Panc1 (cell line): ENCODE results near the gene PPM1H. TPM values are rescaled to one million over a fixed set of nuclear protein-coding genes. Genes with fewer than 3 reads are reported as not detected.

Experiments used
- ATAC-seq: fragments of 200-7000 bp; cut with Tn5 transposase; 2 replicates; pipeline ENCODE4 v1.9.1; 2020; ENCODE audit warnings: mild to moderate bottlenecking, moderate library complexity
- BruUV-seq: library from RNA; stranded (reverse); fragments of 400-500 nt; replicated peaks from 2 replicates; lab custom pipeline; 2021; lab: Mats Ljungman, UMichigan
- CTCF ChIA-PET: fragments of 300-600 bp; sonication (Branson Sonifier 250); formaldehyde crosslinking; loops from one replicate; lab custom pipeline; 2022; ENCODE audit warnings: antibody characterized with exemption; lab: Charles Lee
- POLR2A ChIA-PET: fragments of 300-600 bp; sonication (Branson Sonifier 250); formaldehyde crosslinking; loops from one replicate; lab custom pipeline; 2022; ENCODE audit warnings: antibody characterized with exemption; lab: Charles Lee
- DNase-seq: peaks from one replicate; pipeline ENCODE4 v3.0.0-alpha.2; 2010; ENCODE audit warnings: low read depth, low spot score
- H3K27ac ChIP-seq: 2 replicates; pipeline ENCODE4 v1.5.1; 2011; ENCODE audit warnings: mild to moderate bottlenecking, low read length, inconsistent platforms
- H3K27me3 ChIP-seq: fragments of 200-500 bp; sonication (Bioruptor generic); 2 replicates; pipeline ENCODE4 v1.6.0; 2014; ENCODE audit warnings: low read length, inconsistent platforms; ENCODE audit not compliant: control insufficient read depth, insufficient read depth
- H3K36me3 ChIP-seq: fragments of 200-500 bp; sonication (Bioruptor generic); 2 replicates; pipeline ENCODE4 v1.5.1; 2014; ENCODE audit warnings: inconsistent platforms, mild to moderate bottlenecking, low read length, moderate library complexity; ENCODE audit not compliant: control insufficient read depth, insufficient read depth
- H3K4me1 ChIP-seq: 2 replicates; pipeline ENCODE4 v1.5.1; 2011; ENCODE audit warnings: inconsistent platforms, mild to moderate bottlenecking, low read length, moderate library complexity; ENCODE audit not compliant: control insufficient read depth, insufficient read depth
- H3K4me3 ChIP-seq, 2 experiments: 2 replicates each; pipeline ENCODE4 v1.5.1; 2011 to 2012; ENCODE audit warnings: low read depth in 2 of 2, low read length in 2 of 2, mild to moderate bottlenecking in 2 of 2, inconsistent platforms in 1 of 2, moderate library complexity in 1 of 2
- H3K9me3 ChIP-seq: fragments of 200-500 bp; sonication (Bioruptor generic); 2 replicates; pipeline ENCODE4 v1.5.1; 2014; ENCODE audit warnings: low read depth, mild to moderate bottlenecking, inconsistent platforms, low read length, moderate library complexity; ENCODE audit not compliant: control insufficient read depth, insufficient read depth
- CTCF ChIP-seq: fragments of 450-650 bp; IDR thresholded peaks from 2 replicates; pipeline ENCODE4 v1.5.1; 2017; ENCODE audit warnings: mild to moderate bottlenecking
- POLR2AphosphoS5 ChIP-seq: IDR thresholded peaks from 2 replicates; pipeline ENCODE4 v1.6.1; 2012; ENCODE audit warnings: mild to moderate bottlenecking, low read depth, low read length, moderate library complexity
- REST ChIP-seq, 2 experiments: IDR thresholded peaks; 2 replicates each; pipeline ENCODE4 v1.6.1; 2011 to 2012; ENCODE audit warnings: low read depth in 2 of 2, control low read depth in 1 of 2, low read length in 1 of 2, mild to moderate bottlenecking in 1 of 2, moderate library complexity in 1 of 2; ENCODE audit not compliant: insufficient read depth in 1 of 2
- SIN3A ChIP-seq: IDR thresholded peaks from 2 replicates; pipeline ENCODE4 v1.6.1; 2012; ENCODE audit warnings: low read depth, mild to moderate bottlenecking, low read length, moderate library complexity, borderline replicate concordance; ENCODE audit not compliant: insufficient read depth
- TCF7L2 ChIP-seq: IDR thresholded peaks from 2 replicates; pipeline ENCODE4 v1.6.1; 2011; ENCODE audit warnings: mild to moderate bottlenecking, low read depth, low read length, inconsistent platforms
- in situ Hi-C: cut with HindIII; loops from 2 replicates; pipeline ENCODE4 v1.10.0; 2016; ENCODE audit warnings: low sequenced_read_pairs, low pct_unique_long_range_greater_than_20kb
- intact Hi-C: fragments of 100-400 bp; cut with micrococcal nuclease; formaldehyde crosslinking; loops from one replicate; pipeline ENCODE4 v1.10.0; 2022; ENCODE audit not compliant: unreplicated experiment
- total RNA-seq: library from RNA; stranded (reverse); gene quantifications from one replicate; pipeline ENCODE4 v1.2.1, GENCODE V29; 2021; ENCODE audit not compliant: unreplicated experiment

PPM1H gene
- total RNA-seq, 1 experiment from 2014 or later: 22.9 TPM

GRCh38 chr12:62783881-62784280 lies 151.1 kb downstream of the PPM1H start:
- BruUV-seq: no TSS peak
- Histone ChIP-seq H3K27me3 (no peaks in the 10 kb centered on the region), H3K27ac (no peak overlapping the region), H3K9me3 (no peaks in the 10 kb centered on the region), H3K36me3 (no peaks in the 10 kb centered on the region), H3K4me3 (no peak overlapping the region), H3K4me1 (no peaks in the 10 kb centered on the region; the same call in 1 of the 2 replicates)
- intact Hi-C loops: no loop called here
- in situ Hi-C loops: loop anchor here (25.0 kb wide), 1 partner anchor 172 kb away; no protein-coding TSS in a partner anchor
- ChIA-PET CTCF (no interaction called here), POLR2A (no interaction called here)
- ATAC-seq (no peak), DNase-seq (no peak)
- TF ChIP-seq CTCF: no peak
- no peak for TF ChIP-seq TCF7L2
- no peak for TF ChIP-seq POLR2AphosphoS5
- TF ChIP-seq REST (IDR thresholded peaks at IDR 0.05; ENCODE audit: insufficient read depth in 1 of 2, low read depth in 2 of 2, low read length in 1 of 2): no peak
- TF ChIP-seq SIN3A: no peak

DNA sequence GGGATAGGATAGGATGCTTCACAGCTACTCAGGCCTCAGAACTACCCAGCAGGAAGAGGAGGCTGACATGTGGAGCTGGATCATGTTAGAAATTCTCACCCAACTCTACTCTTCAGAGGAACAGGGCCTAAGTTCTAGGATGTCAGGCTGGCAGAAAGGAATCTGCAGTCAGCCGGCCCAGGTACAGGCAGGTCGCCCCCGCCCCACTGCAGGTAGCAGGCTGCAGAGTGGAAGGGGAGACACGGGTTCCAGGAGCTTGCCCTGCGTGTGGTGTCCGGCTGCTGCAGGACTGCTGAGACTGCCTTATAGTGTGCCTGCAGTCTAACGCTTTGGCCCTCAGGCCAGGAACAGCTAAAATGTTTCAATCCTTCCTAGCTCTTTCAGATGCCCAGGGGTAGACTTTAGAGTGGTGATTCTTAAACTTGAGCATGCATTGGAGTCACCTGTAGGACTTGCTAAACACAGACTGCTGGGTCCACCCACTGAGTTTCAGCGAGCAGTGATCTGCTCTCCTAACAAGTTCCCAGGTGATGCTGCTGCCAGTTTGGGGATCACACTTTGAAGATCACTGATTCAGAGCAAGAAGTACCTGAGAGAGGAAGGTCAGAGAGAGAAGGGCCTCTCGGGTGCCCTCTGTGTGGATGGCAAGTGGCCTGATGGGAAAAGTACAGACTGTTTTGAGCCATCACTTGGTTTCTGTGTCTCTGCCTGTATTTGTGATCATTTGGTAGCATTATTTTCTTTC lies 153.6 kb downstream of the PPM1H start:
- CTCF ChIA-PET: no interaction called here

More for the DNA sequence above, 153.6 kb downstream of the PPM1H start:
- POLR2A ChIA-PET: no interaction called here
- Histone ChIP-seq H3K9me3 (no peaks in the 10 kb centered on the region), H3K4me3 (no peak overlapping the region), H3K36me3 (no peaks in the 10 kb centered on the region), H3K27me3 (no peaks in the 10 kb centered on the region), H3K27ac (no peak overlapping the region; the same call in 1 of the 2 replicates), H3K4me1 (no peaks in the 10 kb centered on the region; the same call in 1 of the 2 replicates)
- intact Hi-C loops (no loop called here), in situ Hi-C loops (loop anchor here (25.0 kb wide), 1 partner anchor 169 kb away; no protein-coding TSS in a partner anchor)
- BruUV-seq: no TSS peak
- DNase-seq (no peak), ATAC-seq (no peak)
- TF ChIP-seq POLR2AphosphoS5 (no peak), SIN3A (no peak), CTCF (no peak), REST (IDR thresholded peaks at IDR 0.05; ENCODE audit: insufficient read depth in 1 of 2, low read depth in 2 of 2, low read length in 1 of 2) (no peak), TCF7L2 (no peak)
